Stimulated activated CD4-positive, alpha-beta T cell treated with anti-CD3 and anti-CD28 coated beads, Interleukin-1b, Interleukin-23, amount 100 ng/mL, for 4 hours (primary cell): ENCODE results near the gene FBXO10.
"Not testable (repeated sequence)": the region's sequence is repeated elsewhere in the genome, so short reads cannot be mapped to it uniquely, and the experiment has no call there.

ENCODE experiments used
- DNase-seq, 2 donors: peaks; one replicate each; pipeline ENCODE4 v3.0.0-alpha.2; 2020; ENCODE audit warnings: low read depth in 2 of 2

FBXO10 gene

DNA sequence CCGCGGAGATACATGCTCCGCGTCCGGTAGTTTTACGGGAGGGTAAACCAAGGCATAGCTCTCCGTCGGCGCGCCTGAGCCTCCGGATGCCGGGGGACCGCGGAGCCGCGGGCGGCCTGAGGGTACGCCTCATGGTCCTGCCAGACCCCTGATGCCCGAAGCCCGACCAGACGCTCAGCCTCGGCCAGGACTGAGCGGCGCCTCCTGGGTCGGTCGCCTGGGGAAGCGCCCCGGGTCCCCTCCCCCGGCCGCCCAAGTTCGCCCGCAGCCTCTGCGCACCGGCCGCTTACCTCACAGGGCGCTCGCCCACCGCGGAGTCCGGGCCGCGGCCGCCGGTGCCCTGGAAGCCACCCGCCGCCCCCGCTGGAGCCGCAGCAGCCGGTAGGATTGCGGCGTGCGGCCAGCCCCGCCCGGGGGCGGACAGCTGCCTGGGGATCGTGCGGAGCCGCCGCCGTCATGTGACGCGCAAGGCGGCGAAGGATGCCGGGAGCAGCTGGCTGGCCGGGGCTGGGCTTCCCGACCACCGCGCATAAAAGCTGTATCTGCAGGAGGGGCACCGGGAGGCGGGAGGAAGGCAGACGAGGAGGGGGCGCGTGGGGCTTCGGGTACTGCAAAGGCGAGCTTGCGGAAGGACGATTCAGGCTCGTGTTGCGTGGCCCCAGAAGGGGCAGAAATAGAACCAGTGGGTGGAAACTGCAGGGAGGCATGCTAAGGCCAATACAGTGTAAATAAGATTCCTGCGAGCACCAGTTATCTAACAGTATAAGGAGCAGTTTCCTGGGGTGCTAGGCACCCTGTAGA lies at the start of gene FBXO10:
Gene FBXO10, minus strand, starts transcription at position 460 of the 801 bp plus-strand sequence. CDS start 34,612 bp downstream, outside the sequence.
- peak in 1 of 2 donors; percentile 31 for DNase-seq

DNA sequence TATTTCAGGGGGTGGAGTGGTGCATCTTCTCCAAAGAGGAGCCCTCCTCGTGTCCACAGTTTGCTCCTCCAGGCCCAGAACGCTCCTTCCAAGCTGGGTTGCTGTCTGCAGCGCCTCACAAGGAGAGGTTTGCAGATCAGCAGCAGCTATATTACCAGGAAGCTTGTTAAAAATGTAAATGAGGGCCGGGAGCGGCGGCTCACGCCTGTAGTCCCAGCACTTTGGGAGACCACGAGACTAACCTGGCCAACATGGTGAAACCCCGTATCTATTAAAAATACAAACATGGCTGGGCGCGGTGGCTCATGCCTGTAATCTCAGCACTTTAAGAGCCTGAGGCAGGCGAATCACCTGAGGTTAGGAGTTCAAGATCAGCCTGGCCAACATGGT lies 49.6 kb upstream of the FBXO10 start:
- no peak for DNase-seq

- DNase-seq, result no peak
Measured at GRCh38 chr9:37625036-37625757, 49.0 kb upstream of the FBXO10 start.

DNA sequence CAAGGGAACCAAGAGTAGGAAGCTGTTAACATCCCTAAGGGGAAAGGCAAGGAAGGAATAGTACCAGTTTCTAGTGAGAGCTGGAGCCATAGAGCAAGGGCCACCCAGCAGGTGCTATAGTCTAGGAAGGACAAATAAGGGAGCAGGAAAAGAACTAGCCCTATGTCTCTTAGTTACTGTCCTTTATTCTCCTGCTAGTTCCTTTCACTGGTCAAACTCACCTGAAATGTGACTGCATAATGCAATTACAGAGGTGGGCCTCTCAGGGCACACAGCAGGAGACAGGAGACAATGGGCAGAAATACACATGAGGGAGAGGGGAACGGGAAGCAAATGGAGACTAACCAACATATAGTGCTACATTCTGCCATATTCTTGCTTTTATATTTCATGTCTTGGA lies 47.9 kb upstream of the FBXO10 start:
- DNase-seq, result no peak

- no peak for DNase-seq
Measured at GRCh38 chr9:37623267-37623666, 47.1 kb upstream of the FBXO10 start.

DNA sequence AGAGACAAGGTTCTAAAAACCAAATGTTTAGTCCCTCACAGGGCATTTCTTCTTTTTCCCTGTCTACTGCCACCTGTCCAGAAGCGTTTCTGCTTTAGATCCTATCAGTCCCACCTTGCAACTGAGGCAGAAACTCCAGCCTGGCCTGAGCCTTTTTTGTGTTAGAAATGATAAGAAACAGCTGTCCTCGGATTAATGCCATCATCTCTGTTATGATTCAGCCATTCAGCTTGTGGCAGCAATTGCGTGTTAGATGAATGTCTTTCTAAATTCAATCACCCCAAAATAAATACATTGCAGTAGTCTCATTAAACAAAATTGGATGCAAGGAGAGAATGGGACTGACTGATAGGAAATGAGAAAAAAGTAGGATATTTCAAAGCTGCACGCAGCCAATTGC lies 46.3 kb upstream of the FBXO10 start:
- DNase-seq, result no peak

GRCh38 chr9:37621273-37622121 lies 45.3 kb upstream of the FBXO10 start:
- no peak for DNase-seq

GRCh38 chr9:37620396-37620795 lies 44.2 kb upstream of the FBXO10 start:
- no peak for DNase-seq

DNA sequence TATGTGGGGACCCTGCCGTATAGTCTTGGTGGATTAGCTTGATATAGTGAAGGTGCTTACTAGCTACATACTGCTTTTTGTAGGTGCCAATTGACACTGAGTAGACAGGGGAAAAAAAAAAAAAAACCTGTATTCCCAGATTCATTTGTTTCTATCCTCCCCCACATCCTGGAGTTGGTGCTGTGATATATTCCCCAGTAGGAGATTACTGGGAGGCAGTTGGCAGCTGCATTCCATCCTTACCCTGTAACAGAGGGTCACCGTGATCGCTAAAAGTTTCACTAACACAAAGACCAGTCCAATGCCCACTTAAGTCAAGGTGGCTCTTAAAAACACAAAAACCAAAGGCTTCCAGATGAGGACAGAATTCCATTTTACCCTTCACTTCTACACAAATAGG lies 43.6 kb upstream of the FBXO10 start:
- no peak for DNase-seq

GRCh38 chr9:37618817-37619216 lies 42.6 kb upstream of the FBXO10 start:
- no peak for DNase-seq

- DNase-seq, result no peak
Measured at GRCh38 chr9:37617832-37618231, 41.7 kb upstream of the FBXO10 start.

- DNase-seq, result no peak
Measured at GRCh38 chr9:37617161-37617560, 41.0 kb upstream of the FBXO10 start.

GRCh38 chr9:37611961-37612360 lies 35.8 kb upstream of the FBXO10 start:
- DNase-seq, result no peak

DNA sequence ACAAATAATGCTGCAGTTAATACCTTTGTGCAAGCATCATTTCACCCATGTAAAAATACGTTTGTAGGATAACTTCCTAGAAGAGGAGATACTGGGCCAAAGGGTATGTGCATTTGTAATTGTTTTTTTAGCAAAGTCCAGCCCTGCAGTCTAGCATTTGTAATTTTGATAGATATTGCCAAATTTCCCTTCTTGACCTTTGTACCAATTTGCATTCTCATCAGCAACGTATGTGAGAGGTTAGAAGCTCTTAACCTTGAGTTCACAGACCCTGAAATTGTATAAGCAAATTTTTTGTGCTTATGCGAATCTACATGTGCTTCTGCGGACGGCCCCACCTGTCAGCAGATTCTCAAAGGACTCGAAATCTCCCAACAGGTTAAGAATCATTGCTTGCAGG lies 34.8 kb upstream of the FBXO10 start:
- DNase-seq, result no peak

DNA sequence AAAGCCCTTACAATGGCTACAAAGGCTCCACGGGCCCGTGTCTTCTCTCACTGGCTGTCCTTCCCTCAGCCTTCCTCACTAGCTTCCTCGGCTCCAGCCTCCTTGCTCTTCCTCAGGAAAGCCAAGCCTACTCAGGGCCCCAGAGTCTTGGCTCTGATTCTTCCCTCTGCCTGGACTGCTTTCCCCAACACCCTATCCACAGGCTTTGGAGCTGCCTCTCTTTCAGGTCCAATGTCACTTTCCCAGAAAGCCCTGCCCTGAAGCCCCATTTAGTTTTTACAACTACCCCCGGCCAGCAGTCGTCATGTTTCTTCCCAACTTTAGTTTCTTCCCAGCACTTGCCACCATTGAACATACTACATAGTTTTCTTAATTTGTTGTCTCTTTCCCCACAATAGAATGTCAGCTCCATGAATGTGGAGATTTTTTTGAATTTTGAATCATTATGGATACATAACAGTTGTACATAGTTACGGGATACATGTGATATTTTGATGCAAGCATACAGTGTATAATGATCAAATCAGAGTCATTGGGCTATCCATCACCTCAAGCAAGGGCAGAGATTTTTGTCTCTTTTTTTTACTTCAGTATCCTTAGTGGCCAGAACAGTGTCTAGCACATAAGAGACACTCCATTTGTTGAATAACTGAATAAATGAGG lies 33.7 kb upstream of the FBXO10 start:
- no peak for DNase-seq

- DNase-seq, result no peak
Measured at GRCh38 chr9:37608250-37608649, 32.1 kb upstream of the FBXO10 start.

DNA sequence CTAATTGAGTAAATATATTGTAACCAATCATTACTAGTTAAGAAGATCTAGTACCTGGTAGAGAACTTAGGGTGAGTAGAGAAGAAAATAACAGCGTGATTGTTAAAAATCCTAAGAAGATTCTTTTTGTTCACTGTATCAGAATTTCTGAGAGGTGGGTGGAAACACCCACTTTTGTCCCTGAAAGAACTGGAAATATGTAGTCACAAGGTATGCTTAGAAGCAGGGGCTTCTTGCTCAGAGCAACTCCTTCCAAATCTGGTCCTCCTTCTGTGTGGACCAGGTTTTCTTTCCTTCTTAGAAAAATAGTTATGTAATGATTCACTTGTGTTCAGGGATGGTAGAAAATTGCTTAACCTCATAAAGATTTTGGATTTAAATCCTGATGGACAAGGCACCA lies 28.1 kb upstream of the FBXO10 start:
- no peak for DNase-seq

- no peak for DNase-seq
Measured at GRCh38 chr9:37602817-37603216, 26.6 kb upstream of the FBXO10 start.

DNA sequence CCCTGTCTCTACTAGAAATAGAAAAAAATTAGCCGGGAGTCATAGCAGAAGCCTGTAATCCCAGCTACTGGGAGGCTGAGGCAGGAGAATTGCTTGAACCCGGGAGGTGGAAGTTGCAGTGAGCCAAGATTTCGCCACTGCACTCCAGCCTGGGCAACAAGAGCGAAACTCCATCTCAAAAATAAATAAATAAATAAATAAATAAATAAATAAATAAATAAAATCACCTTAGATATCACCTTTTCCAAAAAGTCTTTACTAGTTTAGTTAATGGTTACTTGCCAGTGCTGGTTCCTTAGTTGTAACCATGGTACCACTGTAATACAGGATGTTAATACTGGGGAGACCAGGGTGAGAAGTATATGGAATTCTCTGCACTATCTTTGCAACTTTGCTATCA lies 25.9 kb upstream of the FBXO10 start:
- DNase-seq, result not testable (repeated sequence)

- no peak for DNase-seq
Measured at GRCh38 chr9:37596504-37596903, 20.3 kb upstream of the FBXO10 start.

- DNase-seq, result no peak
Measured at GRCh38 chr9:37593883-37594448, 17.8 kb upstream of the FBXO10 start.
